K562 (cell line): Measurements from ENCODE around the gene BCL7C. TPM values are rescaled to one million over a fixed set of nuclear protein-coding genes. Genes with fewer than 3 reads are reported as not detected.

Source experiments
- ATAC-seq: fragments of 200-7000 bp; cut with Tn5 transposase; 3 replicates; pipeline ENCODE4 v1.9.1; 2020; ENCODE audit warnings: moderate library complexity
- BruUV-seq: library from RNA; stranded (reverse); fragments of 400-500 nt; replicated peaks from 2 replicates; lab custom pipeline; 2021; lab: Mats Ljungman, UMichigan
- CTCF ChIA-PET: fragments of 300-600 bp; formaldehyde crosslinking; extraction: SDS; loops from one replicate; lab custom pipeline; 2021; ENCODE audit warnings: low intra/inter-chr PET ratio; lab: Yijun Ruan, JAX
- POLR2A ChIA-PET: fragments of 300-600, 350-650 bp; sonication (Branson Sonifier 250); formaldehyde crosslinking; extraction: SDS; loops from one replicate; lab custom pipeline; 2021; ENCODE audit warnings: antibody characterized with exemption, inconsistent platforms; lab: Yijun Ruan, JAX
- DNase-seq, 4 experiments: peaks; one replicate each; pipeline versions ENCODE4 v3.0.0 to v3.0.0-alpha.2; 2011 to 2018; ENCODE audit warnings: low spot score in 3 of 4, mixed read lengths in 3 of 4; ENCODE audit errors: extremely low read depth in 1 of 4
- FAIRE-seq: peaks from 2 replicates; lab custom pipeline; 2011; peaks lifted over from hg19 to GRCh38; lab: Jason Lieb, UNC
- H2AFZ ChIP-seq: 2 replicates; pipeline ENCODE4 v1.6.0; 2011; ENCODE audit warnings: low read depth, low read length, control low read depth, inconsistent platforms
- H3K27ac ChIP-seq: fragments of 200-600 bp; 3 replicates; pipeline ENCODE4 v1.8.0; 2011; ENCODE audit warnings: low read depth, mild to moderate bottlenecking, control low read depth, inconsistent platforms, low read length, moderate library complexity, mixed read lengths; ENCODE audit errors: extremely low read depth
- H3K27me3 ChIP-seq, 2 experiments: fragments of 300-600 bp in 1 of 2; 2 replicates in 1 of 2; 3 replicates in 1 of 2; pipeline versions ENCODE4 v1.6.0 to v1.8.0; 2011; ENCODE audit warnings: inconsistent platforms in 2 of 2, low read length in 2 of 2, mild to moderate bottlenecking in 1 of 2, mixed read lengths in 1 of 2, moderate library complexity in 1 of 2; ENCODE audit not compliant: control insufficient read depth in 2 of 2, insufficient read depth in 2 of 2
- H3K36me3 ChIP-seq: fragments of 300-600 bp; 3 replicates; pipeline ENCODE4 v1.8.0; 2011; ENCODE audit warnings: mild to moderate bottlenecking, low read length, inconsistent platforms; ENCODE audit not compliant: control insufficient read depth, insufficient read depth
- H3K4me1 ChIP-seq, 2 experiments: fragments of 200-600 bp in 1 of 2; replicated peaks in 1 of 2; 2 replicates in 1 of 2; 3 replicates in 1 of 2; pipeline versions ENCODE4 v1.5.1 to v1.8.0; 2011; ENCODE audit warnings: inconsistent platforms in 2 of 2, low read length in 2 of 2, mild to moderate bottlenecking in 1 of 2, mixed read lengths in 1 of 2, moderate library complexity in 1 of 2; ENCODE audit not compliant: control insufficient read depth in 2 of 2, insufficient read depth in 2 of 2
- H3K4me2 ChIP-seq: 2 replicates; pipeline ENCODE4 v1.6.1; 2011; ENCODE audit warnings: low read length, control low read depth, inconsistent platforms, mixed read lengths; ENCODE audit not compliant: insufficient read depth
- H3K4me3 ChIP-seq: fragments of 200-600 bp; sonication (generic), shearing (Covaris generic); 2 replicates; pipeline ENCODE4 v1.5.1; 2016; ENCODE audit warnings: control low read depth, inconsistent platforms
- H3K79me2 ChIP-seq: fragments of 200-600 bp; 3 replicates; pipeline ENCODE4 v1.8.0; 2011; ENCODE audit warnings: low read length, inconsistent platforms; ENCODE audit not compliant: control insufficient read depth, insufficient read depth
- H3K9ac ChIP-seq, 2 experiments: 2 replicates each; pipeline versions ENCODE4 v1.6.0 to v1.6.1; 2011; ENCODE audit warnings: low read depth in 2 of 2, low read length in 2 of 2, control low read depth in 1 of 2, inconsistent platforms in 1 of 2, mild to moderate bottlenecking in 1 of 2, mixed read lengths in 1 of 2; ENCODE audit not compliant: insufficient read depth in 1 of 2
- H3K9me1 ChIP-seq: one replicate; pipeline ENCODE4 v1.6.0; 2011; ENCODE audit warnings: inconsistent platforms, mild to moderate bottlenecking, low read length, moderate library complexity; ENCODE audit not compliant: control insufficient read depth, insufficient read depth
- H3K9me3 ChIP-seq: replicated peaks from 2 replicates; pipeline ENCODE4 v1.5.1; 2011; ENCODE audit warnings: low read depth, low read length, inconsistent platforms; ENCODE audit not compliant: control insufficient read depth, insufficient read depth
- H4K20me1 ChIP-seq: replicated peaks from 2 replicates; pipeline ENCODE4 v1.6.1; 2011; ENCODE audit warnings: low read length, inconsistent platforms, mixed read lengths; ENCODE audit not compliant: control insufficient read depth, insufficient read depth
- CCNT2 ChIP-seq: IDR thresholded peaks from 2 replicates; pipeline ENCODE4 v1.6.1; 2011; ENCODE audit warnings: borderline replicate concordance, low read depth, mild to moderate bottlenecking, moderate library complexity, mixed read lengths, low read length; ENCODE audit not compliant: insufficient read length; ENCODE audit errors: extremely low read depth
- DNMT1 ChIP-seq: fragments of 450-650 bp; IDR thresholded peaks from 2 replicates; pipeline ENCODE4 v1.6.1; 2016; ENCODE audit warnings: antibody characterized with exemption, mild to moderate bottlenecking
- ERF ChIP-seq: fragments of 450-650 bp; formaldehyde crosslinking; IDR thresholded peaks from 2 replicates; pipeline ENCODE4 v1.4.0; 2020; ENCODE audit warnings: mild to moderate bottlenecking, mixed read lengths
- FOXP1 ChIP-seq: sonication (generic); formaldehyde crosslinking; IDR thresholded peaks from 2 replicates; pipeline ENCODE4 v1.8.0; 2022; ENCODE audit warnings: mild to moderate bottlenecking, missing genetic modification reagents
- GABPA ChIP-seq: fragments of 200-800 bp; sonication (Bioruptor generic); conservative IDR thresholded peaks from 2 replicates; pipeline ENCODE4 v1.6.1; 2016; ENCODE audit warnings: low read depth, missing genetic modification characterization, missing compliant biosample characterization
- GATA2 ChIP-seq: sonication (generic); formaldehyde crosslinking; IDR thresholded peaks from 2 replicates; pipeline ENCODE4 v1.4.0; 2020; ENCODE audit warnings: mild to moderate bottlenecking, missing genetic modification reagents
- KLF13 ChIP-seq: fragments of 450-650 bp; IDR thresholded peaks from 2 replicates; pipeline ENCODE4 v1.6.1; 2016; ENCODE audit warnings: missing genetic modification characterization, low read depth, mild to moderate bottlenecking, missing compliant biosample characterization, moderate library complexity, borderline replicate concordance
- MAFG ChIP-seq: fragments of 450-650 bp; conservative IDR thresholded peaks from 2 replicates; pipeline ENCODE4 v1.6.1; 2016; ENCODE audit warnings: missing genetic modification characterization, missing compliant biosample characterization
- POU5F1 ChIP-seq: fragments of 150-350 bp; IDR thresholded peaks from 2 replicates; pipeline ENCODE4 v1.6.1; 2014; ENCODE audit warnings: borderline replicate concordance, low read length, low read depth, mild to moderate bottlenecking; ENCODE audit not compliant: partially characterized antibody
- SMARCA5 ChIP-seq: fragments of 450-650 bp; IDR thresholded peaks from 2 replicates; pipeline ENCODE4 v1.6.1; 2016
- ZBTB17 ChIP-seq: fragments of 450-650 bp; formaldehyde crosslinking; IDR thresholded peaks from 2 replicates; pipeline ENCODE4 v1.4.0; 2020; ENCODE audit warnings: mild to moderate bottlenecking
- WGBS: fragments of 100-300 bp; shearing (Covaris generic); methylation state at CpG from one replicate; pipeline ENCODE4 v1.1.6; 2016; ENCODE audit warnings: low coverage, mixed read lengths; ENCODE audit not compliant: insufficient coverage; ENCODE audit errors: missing lambda C conversion rate; 5-methylcytosine and 5-hydroxymethylcytosine counted together
- in situ Hi-C: fragments of 300-500 bp; cut with MboI; formaldehyde crosslinking; loops from 4 replicates; pipeline ENCODE4 v1.15.0; 2018; ENCODE audit warnings: inconsistent platforms, mixed read lengths
- intact Hi-C: fragments of 100-400 bp; cut with micrococcal nuclease; formaldehyde crosslinking; loops from 2 replicates; pipeline ENCODE4 v1.14.2; 2022
- polyA plus RNA-seq, 8 experiments: library from polyadenylated mRNA; depleted of rRNA in 4 of 8; stranded (reverse) in 5 of 8; unstranded in 3 of 8; fragments of >200 nt; fragmentation: Nextera tagmentation in 2 of 8; fragmentation: Illumina TruSeq in 1 of 8; extraction: Ambion mirVana in 2 of 8; extraction: Trizol in 1 of 8; gene quantifications; 2 replicates each; pipeline versions ENCODE4 v1.2.1 to v1.2.3, GENCODE V29; 2011 to 2014; ENCODE audit warnings: inconsistent platforms in 1 of 8, missing spikeins in 1 of 8
- total RNA-seq, 7 experiments: library from RNA; depleted of rRNA in 6 of 7; stranded (reverse); fragments of >200 nt in 6 of 7; fragmentation: Illumina TruSeq in 2 of 7; extraction: Trizol in 2 of 7; gene quantifications; 2 replicates each; pipeline versions ENCODE4 v1.2.1 to v1.2.3, GENCODE V29; 2011 to 2021; ENCODE audit warnings: low replicate concordance in 1 of 7
- TF ChIP-seq, protein P1 (sequence below), 3 experiments: fragments of 200-800 bp in 1 of 3; sonication (Bioruptor generic) in 1 of 3; sonication (generic) in 1 of 3; formaldehyde crosslinking in 1 of 3; IDR thresholded peaks; 2 replicates each; pipeline versions ENCODE4 v1.6.1 to v1.8.0; 2016 to 2022; ENCODE audit warnings: mild to moderate bottlenecking in 2 of 3, missing compliant biosample characterization in 2 of 3, missing genetic modification characterization in 2 of 3, missing genetic modification reagents in 1 of 3
- TF ChIP-seq, protein P2 (sequence below): fragments of 450-650 bp; IDR thresholded peaks from 2 replicates; pipeline ENCODE4 v1.6.1; 2018; ENCODE audit warnings: mild to moderate bottlenecking, low read depth; ENCODE audit not compliant: partially characterized antibody
- TF ChIP-seq, protein P3 (sequence below): fragments of 450-650 bp; conservative IDR thresholded peaks from 2 replicates; pipeline ENCODE4 v1.6.1; 2016; ENCODE audit warnings: missing genetic modification characterization, low read depth, mild to moderate bottlenecking, missing compliant biosample characterization, moderate library complexity
- TF ChIP-seq, protein P4 (sequence below), 2 experiments: fragments of 200-800 bp in 1 of 2; sonication (Bioruptor generic) in 1 of 2; sonication (generic) in 1 of 2; formaldehyde crosslinking in 1 of 2; IDR thresholded peaks in 1 of 2; conservative IDR thresholded peaks in 1 of 2; 2 replicates each; pipeline versions ENCODE4 v1.5.0 to v1.6.1; 2016 to 2020; ENCODE audit warnings: missing compliant biosample characterization in 1 of 2, missing genetic modification characterization in 1 of 2, missing genetic modification reagents in 1 of 2

Gene BCL7C
- total and polyA plus RNA-seq, 9 of the 15 experiments (the other 6 are each of a cell fraction or from before 2014, with no cell fraction given): 1.7 to 85.8 (median 19.6) TPM

DNA sequence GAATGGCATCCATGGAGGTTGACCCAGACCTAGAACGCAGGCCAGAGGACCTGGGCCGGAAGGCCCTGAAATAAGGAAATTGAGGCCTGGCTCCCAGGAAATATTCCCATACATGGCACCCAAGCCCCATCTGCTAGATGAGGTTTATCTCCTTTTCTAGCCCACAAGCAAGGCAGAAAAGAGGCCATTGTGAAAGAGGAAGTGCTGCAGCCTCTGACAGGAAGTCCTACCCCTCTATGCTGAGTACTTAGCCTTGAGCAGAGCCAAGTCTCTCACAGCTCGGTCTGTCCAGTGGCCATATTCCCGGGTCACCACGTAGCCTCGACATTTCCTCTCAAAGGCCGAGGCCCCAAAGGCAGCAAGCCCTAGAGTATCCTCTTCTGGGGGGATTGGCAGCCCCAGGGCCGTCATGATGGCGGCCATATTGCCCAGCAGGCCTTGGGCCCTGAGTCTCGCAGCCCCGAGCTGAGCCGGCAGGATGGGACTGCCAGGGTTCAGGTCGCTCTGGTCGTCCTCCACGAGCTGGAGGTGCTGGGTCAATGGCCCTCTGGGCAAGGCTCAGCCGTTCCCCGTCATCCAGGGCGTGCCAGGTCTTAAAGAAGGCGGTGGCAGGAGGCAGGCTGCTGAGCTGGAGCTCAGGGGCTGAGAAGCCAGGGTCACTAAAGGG is 10.4 kb upstream of the BCL7C start:
- no peaks in the 10 kb centered on the region for H4K20me1 ChIP-seq
- WGBS: 95% methylated on average over 18 of the region's 19 CpGs
- in situ Hi-C loops (loop anchor here (10.0 kb wide), 1 partner anchor 59 kb away; no protein-coding TSS in a partner anchor), intact Hi-C loops (no loop called here)
- CTCF ChIA-PET: no interaction called here
- H3K79me2 ChIP-seq: no peaks in the 10 kb centered on the region
- no peaks in the 10 kb centered on the region for H3K36me3 ChIP-seq
- POLR2A ChIA-PET: interaction anchor here (0.5 to 1.2 kb wide), 5 partner anchors 10 to 74 kb away, joined by 3 to 5 read pairs (median 3); partner anchors contain the start of gene BCL7C
- no peaks in the 10 kb centered on the region for H3K27me3 ChIP-seq
- H2AFZ ChIP-seq: peak overlapping the region; percentile 77
- FAIRE-seq (no peak), DNase-seq (peak in 1 of 4 experiments; percentile 2), ATAC-seq (no peak)
- H3K9me1 ChIP-seq: no peaks in the 10 kb centered on the region
- H3K9me3 ChIP-seq: no peaks in the 10 kb centered on the region
- H3K4me2 ChIP-seq: no peak overlapping the region
- peaks cover 25 to 33% of the 10 kb centered on the region in 2 experiments for H3K4me1 ChIP-seq
- H3K27ac ChIP-seq: peak overlapping the region; percentile 53; the same call in 2 of the 3 replicates
- H3K4me3 ChIP-seq: no peak overlapping the region
- H3K9ac ChIP-seq: peak overlapping the region in 1 of 2 experiments; percentile 62; a peak in 2 of 4 replicates
- no TSS peak for BruUV-seq
- TF ChIP-seq ZBTB17 (CRISPR knock-in tag): 0 out of 2 replicates have a peak, but pooled peaks have one; percentile 28
- no peak for TF ChIP-seq FOXP1 (CRISPR knock-in tag)
- TF ChIP-seq, protein P1, sequence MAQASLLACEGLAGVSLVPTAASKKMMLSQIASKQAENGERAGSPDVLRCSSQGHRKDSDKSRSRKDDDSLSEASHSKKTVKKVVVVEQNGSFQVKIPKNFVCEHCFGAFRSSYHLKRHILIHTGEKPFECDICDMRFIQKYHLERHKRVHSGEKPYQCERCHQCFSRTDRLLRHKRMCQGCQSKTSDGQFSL (CRISPR knock-in tag; IDR thresholded peaks at IDR 0.05): 0 out of 2 replicates have a peak, but pooled peaks have one; percentile 23
- TF ChIP-seq, protein P1 (tag; IDR thresholded peaks at IDR 0.05): no peak
- no peak for TF ChIP-seq DNMT1
- no peak for TF ChIP-seq GATA2 (CRISPR knock-in tag)
- 0 out of 2 replicates have a peak, but pooled peaks have one; percentile 38 for TF ChIP-seq GABPA (tag)
- no peak for TF ChIP-seq MAFG (tag)
- no peak for TF ChIP-seq CCNT2
- TF ChIP-seq, protein P2, sequence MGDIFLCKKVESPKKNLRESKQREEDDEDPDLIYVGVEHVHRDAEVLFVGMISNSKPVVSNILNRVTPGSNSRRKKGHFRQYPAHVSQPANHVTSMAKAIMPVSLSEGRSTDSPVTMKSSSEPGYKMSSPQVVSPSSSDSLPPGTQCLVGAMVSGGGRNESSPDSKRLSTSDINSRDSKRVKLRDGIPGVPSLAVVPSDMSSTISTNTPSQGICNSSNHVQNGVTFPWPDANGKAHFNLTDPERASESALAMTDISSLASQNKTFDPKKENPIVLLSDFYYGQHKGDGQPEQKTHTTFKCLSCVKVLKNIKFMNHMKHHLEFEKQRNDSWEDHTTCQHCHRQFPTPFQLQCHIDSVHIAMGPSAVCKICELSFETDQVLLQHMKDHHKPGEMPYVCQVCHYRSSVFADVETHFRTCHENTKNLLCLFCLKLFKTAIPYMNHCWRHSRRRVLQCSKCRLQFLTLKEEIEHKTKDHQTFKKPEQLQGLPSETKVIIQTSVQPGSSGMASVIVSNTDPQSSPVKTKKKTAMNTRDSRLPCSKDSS: no peak
- TF ChIP-seq KLF13 (tag): no peak
- no peak for TF ChIP-seq ERF (CRISPR knock-in tag)
- no peak for TF ChIP-seq POU5F1
- TF ChIP-seq, protein P3, sequence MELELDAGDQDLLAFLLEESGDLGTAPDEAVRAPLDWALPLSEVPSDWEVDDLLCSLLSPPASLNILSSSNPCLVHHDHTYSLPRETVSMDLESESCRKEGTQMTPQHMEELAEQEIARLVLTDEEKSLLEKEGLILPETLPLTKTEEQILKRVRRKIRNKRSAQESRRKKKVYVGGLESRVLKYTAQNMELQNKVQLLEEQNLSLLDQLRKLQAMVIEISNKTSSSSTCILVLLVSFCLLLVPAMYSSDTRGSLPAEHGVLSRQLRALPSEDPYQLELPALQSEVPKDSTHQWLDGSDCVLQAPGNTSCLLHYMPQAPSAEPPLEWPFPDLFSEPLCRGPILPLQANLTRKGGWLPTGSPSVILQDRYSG (tag): 0 out of 2 replicates have a peak, but pooled peaks have one; percentile 28
- TF ChIP-seq, protein P4, sequence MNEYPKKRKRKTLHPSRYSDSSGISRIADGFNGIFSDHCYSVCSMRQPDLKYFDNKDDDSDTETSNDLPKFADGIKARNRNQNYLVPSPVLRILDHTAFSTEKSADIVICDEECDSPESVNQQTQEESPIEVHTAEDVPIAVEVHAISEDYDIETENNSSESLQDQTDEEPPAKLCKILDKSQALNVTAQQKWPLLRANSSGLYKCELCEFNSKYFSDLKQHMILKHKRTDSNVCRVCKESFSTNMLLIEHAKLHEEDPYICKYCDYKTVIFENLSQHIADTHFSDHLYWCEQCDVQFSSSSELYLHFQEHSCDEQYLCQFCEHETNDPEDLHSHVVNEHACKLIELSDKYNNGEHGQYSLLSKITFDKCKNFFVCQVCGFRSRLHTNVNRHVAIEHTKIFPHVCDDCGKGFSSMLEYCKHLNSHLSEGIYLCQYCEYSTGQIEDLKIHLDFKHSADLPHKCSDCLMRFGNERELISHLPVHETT (CRISPR knock-in tag; conservative IDR thresholded peaks at IDR 0.05 in 1 of 2, IDR thresholded peaks at IDR 0.05 in 1 of 2): peak in 1 of 2 experiments; percentile 22; a peak in 1 of 4 replicates
- TF ChIP-seq SMARCA5: no peak
